Gastrocnemius medialis (tissue), 4 donors: ENCODE results near the gene HTRA3. TPM values are rescaled to one million over a fixed set of nuclear protein-coding genes. Genes with fewer than 3 reads are reported as not detected.

Source experiments
- ATAC-seq, 2 donors: fragments of 150-250 bp; one replicate each; pipeline ENCODE4 v1.9.1; 2016
- DNase-seq, 2 donors: peaks; one replicate each; pipeline ENCODE4 v3.0.0-alpha.2; 2019
- H3K27ac ChIP-seq, 4 donors: fragments of 200-600 bp; sonication (generic); 1 replicate in 1 of 4; 2 replicates in 3 of 4; pipeline ENCODE4 v1.5.1; 2016 to 2018; ENCODE audit warnings: mild to moderate bottlenecking in 2 of 4, moderate library complexity in 1 of 4
- H3K27me3 ChIP-seq, 3 donors: fragments of 200-600 bp; sonication (generic) in 2 of 3; 1 replicate in 1 of 3; 2 replicates in 2 of 3; pipeline versions ENCODE4 v1.5.1 to v1.6.0; 2016 to 2019; ENCODE audit warnings: mild to moderate bottlenecking in 1 of 3, moderate library complexity in 1 of 3
- H3K36me3 ChIP-seq, 2 donors: fragments of 200-600 bp; sonication (generic) in 1 of 2; one replicate each; pipeline ENCODE4 v1.5.1; 2017 to 2018
- H3K4me1 ChIP-seq, 2 donors: fragments of 200-600 bp; sonication (generic) in 1 of 2; one replicate each; pipeline ENCODE4 v1.5.1; 2016 to 2017; ENCODE audit warnings: mild to moderate bottlenecking in 2 of 2
- H3K4me3 ChIP-seq, 4 donors: fragments of 200-600 bp; sonication (generic) in 3 of 4; 1 replicate in 1 of 4; 2 replicates in 3 of 4; pipeline ENCODE4 v1.5.1; 2016 to 2019; ENCODE audit warnings: mild to moderate bottlenecking in 2 of 4
- H3K9me3 ChIP-seq, 3 donors: fragments of 200-600 bp; sonication (generic) in 2 of 3; 1 replicate in 1 of 3; 2 replicates in 2 of 3; pipeline ENCODE4 v1.5.1; 2016 to 2019
- CTCF ChIP-seq, 5 experiments: fragments of 450-650 bp in 3 of 5; fragments of 200-600 bp in 2 of 5; sonication (generic) in 2 of 5; IDR thresholded peaks in 4 of 5; conservative IDR thresholded peaks in 1 of 5; 1 replicate in 4 of 5; 2 replicates in 1 of 5; pipeline ENCODE4 v1.5.1; 2016 to 2019; ENCODE audit warnings: antibody characterized with exemption in 5 of 5, mild to moderate bottlenecking in 3 of 5, moderate library complexity in 3 of 5
- POLR2A ChIP-seq, 2 donors: fragments of 450-650 bp; IDR thresholded peaks; one replicate each; pipeline ENCODE4 v1.6.1; 2017; ENCODE audit warnings: antibody characterized with exemption in 2 of 2, mild to moderate bottlenecking in 2 of 2, moderate library complexity in 2 of 2
- in situ Hi-C, 4 donors: fragments of 200-750 bp; cut with MboI; loops; one replicate each; pipeline versions ENCODE4 v1.15.0 to v1.8.0; 2017; ENCODE audit warnings: low sequenced_read_pairs in 4 of 4
- intact Hi-C: fragments of 100-400 bp; cut with DNase I; formaldehyde crosslinking; loops from one replicate; pipeline ENCODE4 v1.15.1; 2023; ENCODE audit warnings: low total_unique reads
- total RNA-seq, 4 donors: library from RNA; depleted of rRNA; stranded (reverse); fragments of >200 nt; gene quantifications; one replicate each; pipeline versions ENCODE4 v1.1.0 to v1.2.3, GENCODE V29; 2016

The HTRA3 gene
- total RNA-seq, 4 donors from 2014 or later: 8.4 to 22.2 (median 16.0) TPM

DNA sequence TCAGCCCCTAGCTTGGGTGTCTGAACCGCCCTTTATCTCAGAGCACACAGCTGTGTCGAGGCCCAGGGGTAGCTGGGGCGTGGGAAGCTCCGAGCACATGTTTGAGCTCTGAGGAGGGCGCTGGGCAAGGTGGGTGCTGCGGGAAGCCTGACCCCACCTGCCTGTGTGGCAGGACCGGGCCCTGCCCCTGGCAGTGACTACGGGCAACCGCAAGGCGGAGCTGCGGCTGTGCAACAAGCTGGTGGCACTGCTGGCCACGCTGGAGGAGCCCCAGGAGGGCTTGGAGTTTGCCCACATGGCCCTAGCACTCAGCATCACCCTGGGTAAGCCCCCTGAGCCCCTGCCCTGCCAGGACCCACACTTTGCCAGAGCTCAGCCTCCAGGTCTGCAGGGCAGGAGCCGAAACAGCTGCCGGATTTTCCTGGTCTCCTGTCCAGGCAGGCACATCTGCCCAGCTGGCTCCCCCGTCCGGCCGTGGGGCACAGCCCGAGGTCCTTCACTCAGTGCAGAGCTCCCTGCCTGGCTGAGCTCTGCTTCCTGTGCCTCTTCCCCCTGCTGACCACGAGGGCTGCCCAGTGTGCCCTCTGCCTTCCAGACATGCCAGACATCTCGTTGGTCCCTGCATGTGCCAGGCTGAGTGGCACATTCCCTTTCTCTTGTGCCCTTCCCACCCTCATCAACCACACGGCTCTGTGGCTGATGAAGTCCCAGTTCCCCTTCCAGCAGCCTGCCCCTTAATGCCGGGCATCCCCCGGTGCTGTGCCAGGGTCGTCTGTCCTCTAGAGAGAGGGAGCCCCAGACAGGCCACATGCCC is 33.2 kb upstream of the HTRA3 start:
- no peak overlapping the region for H3K27ac ChIP-seq
- no peaks in the 10 kb centered on the region for H3K27me3 ChIP-seq
- H3K36me3 ChIP-seq: no peaks in the 10 kb centered on the region
- H3K9me3 ChIP-seq: no peaks in the 10 kb centered on the region
- H3K4me1 ChIP-seq: no peaks in the 10 kb centered on the region
- no peak for DNase-seq
- intact Hi-C loops (loop anchor here (5.0 kb wide), 1 partner anchor 59 kb away; no protein-coding TSS in a partner anchor), in situ Hi-C loops (no loop called here)
- TF ChIP-seq POLR2A (IDR thresholded peaks at IDR 0.05) (no peak), CTCF (IDR thresholded peaks at IDR 0.05 in 4 of 5, conservative IDR thresholded peaks at IDR 0.05 in 1 of 5) (peak in 4 of 5 experiments; percentile 22 to 66 (median 56))
- ATAC-seq: peak; percentile 28 to 49
- H3K4me3 ChIP-seq: no peak overlapping the region

DNA sequence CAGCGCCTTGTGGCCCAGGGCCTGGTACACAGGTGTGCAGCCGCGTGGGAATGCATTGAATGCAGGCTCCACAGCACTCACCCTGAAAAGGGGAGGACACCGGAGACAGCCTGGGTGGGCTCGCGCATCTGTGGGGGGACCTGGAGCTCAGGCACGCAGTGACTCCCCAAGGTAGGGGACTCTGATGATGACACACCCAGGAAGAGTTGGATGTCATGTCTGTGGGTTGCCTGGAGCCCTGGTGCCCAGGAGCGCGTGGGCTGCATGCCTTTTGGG is 32.7 kb upstream of the HTRA3 start:
- ATAC-seq: no peak
- Histone ChIP-seq H3K9me3 (no peaks in the 10 kb centered on the region), H3K4me3 (no peak overlapping the region), H3K36me3 (no peaks in the 10 kb centered on the region), H3K27ac (no peak overlapping the region), H3K4me1 (no peaks in the 10 kb centered on the region), H3K27me3 (no peaks in the 10 kb centered on the region)
- in situ Hi-C loops (no loop called here), intact Hi-C loops (loop anchor here (5.0 kb wide), 1 partner anchor 60 kb away; no protein-coding TSS in a partner anchor)
- TF ChIP-seq POLR2A (IDR thresholded peaks at IDR 0.05) (no peak), CTCF (IDR thresholded peaks at IDR 0.05 in 4 of 5, conservative IDR thresholded peaks at IDR 0.05 in 1 of 5) (no peak)
- DNase-seq: no peak

- Histone ChIP-seq H3K36me3 (no peaks in the 10 kb centered on the region), H3K9me3 (no peaks in the 10 kb centered on the region), H3K4me1 (peaks cover 2 to 4% of the 10 kb centered on the region in 2 donors), H3K27ac (no peak overlapping the region), H3K27me3 (no peaks in the 10 kb centered on the region), H3K4me3 (no peak overlapping the region)
- TF ChIP-seq POLR2A (IDR thresholded peaks at IDR 0.05) (no peak), CTCF (IDR thresholded peaks at IDR 0.05 in 4 of 5, conservative IDR thresholded peaks at IDR 0.05 in 1 of 5) (no peak)
- in situ Hi-C loops (no loop called here), intact Hi-C loops (loop anchor here (5.0 kb wide), 1 partner anchor 60 kb away; no protein-coding TSS in a partner anchor)
- DNase-seq (no peak), ATAC-seq (no peak)
Observed at GRCh38 chr4:8237256-8237989, 32.1 kb upstream of the HTRA3 start.

- intact Hi-C loops (loop anchor here (5.0 kb wide), 1 partner anchor 61 kb away; no protein-coding TSS in a partner anchor), in situ Hi-C loops (no loop called here)
- H3K36me3 ChIP-seq: no peaks in the 10 kb centered on the region
- peaks cover 8 to 10% of the 10 kb centered on the region in 2 donors for H3K4me1 ChIP-seq
- no peak overlapping the region for H3K27ac ChIP-seq
- no peak for TF ChIP-seq CTCF (IDR thresholded peaks at IDR 0.05 in 4 of 5, conservative IDR thresholded peaks at IDR 0.05 in 1 of 5)
- no peak for TF ChIP-seq POLR2A (IDR thresholded peaks at IDR 0.05)
- DNase-seq: no peak
- H3K27me3 ChIP-seq: no peaks in the 10 kb centered on the region
- ATAC-seq: no peak
- no peak overlapping the region for H3K4me3 ChIP-seq
- H3K9me3 ChIP-seq: no peaks in the 10 kb centered on the region
Observed at GRCh38 chr4:8238036-8238511, 31.5 kb upstream of the HTRA3 start.
